HG02973 (cell line): ENCODE results near the gene DYSF.
"Not testable (repeated sequence)": the region's sequence is repeated elsewhere in the genome, so short reads cannot be mapped to it uniquely, and the experiment has no call there.

Experiments
- ATAC-seq: cut with Tn5 transposase; IDR thresholded peaks from one replicate; pipeline ENCODE4 v1.9.1; 2021; ENCODE audit warnings: moderate library complexity; ENCODE audit not compliant: unreplicated experiment

Gene DYSF

GRCh38 chr2:71453404-71454220, at the start of gene DYSF:
TSS of gene DYSF (plus strand) at chr2:71453561.
- no peak for ATAC-seq

GRCh38 chr2:71409611-71410010, 43.8 kb upstream of the DYSF start:
- no peak for ATAC-seq

GRCh38 chr2:71410696-71411095, 42.7 kb upstream of the DYSF start:
- ATAC-seq = no peak

- ATAC-seq = not testable (repeated sequence)
These were observed 36.5 kb upstream of the DYSF start for GRCh38 chr2:71416866-71417265.

DNA sequence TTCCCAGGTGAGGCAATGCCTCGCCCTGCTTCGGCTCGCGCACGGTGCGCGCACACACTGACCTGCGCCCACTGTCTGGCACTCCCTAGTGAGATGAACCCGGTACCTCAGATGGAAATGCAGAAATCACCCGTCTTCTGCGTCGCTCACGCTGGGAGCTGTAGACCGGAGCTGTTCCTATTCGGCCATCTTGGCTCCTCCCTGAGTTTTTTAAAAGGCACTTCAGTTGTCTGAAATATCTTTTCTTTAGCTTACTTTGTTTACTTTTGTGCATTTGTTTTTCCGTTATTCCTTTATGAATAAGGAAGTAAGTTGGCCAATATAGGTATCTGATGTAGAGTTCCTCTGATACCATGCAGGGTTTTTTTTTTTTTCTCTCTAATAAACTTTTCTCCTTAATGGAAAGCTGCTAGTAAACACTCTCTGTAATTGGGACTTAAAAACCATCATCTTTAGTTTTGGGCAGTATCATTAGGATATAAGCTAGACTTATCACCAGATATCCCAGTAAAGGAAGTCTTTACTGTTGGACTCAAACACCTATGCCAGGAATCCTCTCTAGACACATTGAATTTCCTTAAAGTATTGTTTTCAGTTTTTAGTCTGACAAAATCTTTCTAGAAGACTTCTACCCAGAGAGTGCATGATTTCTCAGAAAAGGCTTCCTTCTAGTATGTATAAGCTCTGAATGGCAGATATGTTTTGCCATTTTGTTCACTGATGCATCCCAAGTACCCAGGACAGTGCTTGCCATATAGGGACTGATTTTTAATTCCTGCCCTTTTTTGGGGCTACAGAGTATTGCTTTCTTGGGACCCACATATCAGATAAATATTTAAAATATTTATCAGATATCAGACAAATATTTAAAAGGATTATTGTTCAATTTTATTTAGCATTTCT, 35.8 kb upstream of the DYSF start:
- no peak for ATAC-seq

- no peak for ATAC-seq
These were observed 34.2 kb upstream of the DYSF start for GRCh38 chr2:71419145-71419544.

- no peak for ATAC-seq
These were observed 33.4 kb upstream of the DYSF start for GRCh38 chr2:71419976-71420375.

DNA sequence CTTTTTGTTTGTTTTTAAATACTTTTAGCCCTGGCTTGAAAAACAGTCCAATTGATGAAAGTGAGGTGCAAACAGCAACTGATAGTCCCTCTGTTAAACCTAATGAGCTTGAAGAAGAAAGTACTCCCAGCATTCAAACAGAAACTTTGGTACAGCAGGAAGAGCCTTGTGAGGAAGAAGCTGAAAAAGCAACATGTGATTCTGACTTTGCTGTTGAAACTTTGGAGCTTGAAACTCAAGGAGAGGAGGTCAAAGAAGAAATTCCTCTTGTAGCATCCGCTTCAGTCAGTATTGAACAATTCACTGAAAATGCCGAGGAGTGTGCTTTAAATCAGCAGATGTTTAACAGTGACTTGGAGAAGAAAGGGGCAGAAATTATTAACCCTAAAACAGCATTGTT, 30.6 kb upstream of the DYSF start:
- ATAC-seq = no peak

- no peak for ATAC-seq
These were observed 29.4 kb upstream of the DYSF start for GRCh38 chr2:71423817-71424420.

GRCh38 chr2:71426721-71427120, 26.6 kb upstream of the DYSF start:
- ATAC-seq = no peak

DNA sequence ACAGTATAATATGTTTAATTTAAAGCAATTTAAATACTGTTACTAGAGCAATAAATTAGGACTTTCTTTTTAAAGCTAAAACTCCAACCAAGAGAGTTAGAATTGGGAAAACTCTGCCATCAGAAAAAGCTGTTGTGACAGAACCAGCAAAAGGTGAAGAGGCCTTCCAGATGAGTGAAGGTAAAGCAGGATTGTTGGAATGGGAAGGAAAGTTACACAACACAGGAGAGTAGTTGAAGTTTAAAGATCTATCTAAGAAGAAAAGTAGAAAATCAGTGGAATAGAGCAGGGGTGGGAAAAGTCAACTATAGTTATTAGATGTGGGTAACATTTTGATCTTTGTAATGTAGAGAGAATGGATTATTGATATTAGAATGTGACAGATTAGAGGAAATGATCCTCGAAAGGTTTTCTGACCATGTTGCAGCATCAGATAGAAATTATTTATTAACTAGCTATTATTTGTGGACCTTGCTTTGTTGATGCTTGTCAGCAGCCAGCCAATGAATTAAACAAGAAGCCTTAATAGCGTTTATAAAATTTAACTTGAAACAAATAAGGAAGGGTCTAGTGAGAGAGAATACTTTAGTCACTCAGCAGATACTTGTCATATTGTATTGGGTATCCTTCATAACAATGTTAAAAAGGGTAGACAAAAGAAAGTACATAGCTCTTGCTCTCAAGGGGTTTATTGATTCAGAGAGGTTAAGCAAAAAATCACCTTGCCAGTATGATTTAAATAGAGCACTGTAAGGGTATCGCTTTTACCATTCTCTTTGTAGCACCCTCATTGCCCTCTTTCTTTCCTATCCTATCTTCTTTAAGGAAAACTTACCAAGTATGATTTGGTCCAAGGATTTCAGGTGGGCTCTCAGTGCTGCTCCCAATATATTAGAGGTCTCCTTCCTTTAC, 24.6 kb upstream of the DYSF start:
- ATAC-seq = no peak

- ATAC-seq = not testable (repeated sequence)
These were observed 8.2 kb upstream of the DYSF start for GRCh38 chr2:71445142-71445541.

GRCh38 chr2:71446505-71446904, 6.9 kb upstream of the DYSF start:
- no peak for ATAC-seq

- no peak for ATAC-seq
These were observed 4.0 kb upstream of the DYSF start for GRCh38 chr2:71449343-71449742.

DNA sequence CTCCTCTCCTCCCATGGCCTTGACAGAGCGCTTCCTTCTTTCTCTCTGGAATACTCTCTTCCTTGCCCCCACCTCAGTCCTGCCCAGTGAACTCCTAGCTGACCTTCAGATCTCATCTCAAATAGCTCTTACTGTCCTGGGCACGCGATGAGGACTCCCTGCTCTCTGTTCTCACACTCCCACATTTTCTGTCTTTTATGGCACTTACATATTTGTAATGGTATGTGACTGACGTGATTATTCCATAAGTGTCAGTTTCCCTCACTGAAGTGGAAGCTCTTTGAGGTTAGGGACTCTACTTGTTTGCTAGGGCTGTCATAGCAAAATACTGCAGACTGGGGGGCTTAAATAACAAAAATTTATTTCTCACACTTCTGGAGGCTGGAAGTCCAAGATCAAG, 1.7 kb upstream of the DYSF start:
- ATAC-seq = no peak

DNA sequence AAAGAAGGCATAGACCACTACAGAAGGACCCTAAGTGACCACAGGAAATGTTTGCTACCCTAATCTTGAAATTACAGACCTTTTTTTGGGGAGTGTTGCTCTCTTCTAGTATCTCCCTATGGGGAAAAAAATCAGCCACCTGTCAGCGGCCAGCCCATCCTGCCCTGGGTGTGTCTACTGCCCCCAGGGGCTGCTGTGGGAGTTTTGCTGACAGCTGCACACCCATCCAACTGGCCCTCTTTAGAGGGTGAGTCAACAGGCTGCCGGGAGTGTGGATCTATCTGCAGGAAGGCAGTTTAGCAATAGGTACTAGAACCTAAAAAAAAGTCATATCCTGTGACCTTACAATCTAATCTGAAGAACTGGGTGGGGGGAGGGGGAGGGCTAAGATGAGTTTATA, 796 bp upstream of the DYSF start:
- no peak for ATAC-seq

GRCh38 chr2:71454221-71455010, 1.1 kb downstream of the DYSF start:
- ATAC-seq = no peak

DNA sequence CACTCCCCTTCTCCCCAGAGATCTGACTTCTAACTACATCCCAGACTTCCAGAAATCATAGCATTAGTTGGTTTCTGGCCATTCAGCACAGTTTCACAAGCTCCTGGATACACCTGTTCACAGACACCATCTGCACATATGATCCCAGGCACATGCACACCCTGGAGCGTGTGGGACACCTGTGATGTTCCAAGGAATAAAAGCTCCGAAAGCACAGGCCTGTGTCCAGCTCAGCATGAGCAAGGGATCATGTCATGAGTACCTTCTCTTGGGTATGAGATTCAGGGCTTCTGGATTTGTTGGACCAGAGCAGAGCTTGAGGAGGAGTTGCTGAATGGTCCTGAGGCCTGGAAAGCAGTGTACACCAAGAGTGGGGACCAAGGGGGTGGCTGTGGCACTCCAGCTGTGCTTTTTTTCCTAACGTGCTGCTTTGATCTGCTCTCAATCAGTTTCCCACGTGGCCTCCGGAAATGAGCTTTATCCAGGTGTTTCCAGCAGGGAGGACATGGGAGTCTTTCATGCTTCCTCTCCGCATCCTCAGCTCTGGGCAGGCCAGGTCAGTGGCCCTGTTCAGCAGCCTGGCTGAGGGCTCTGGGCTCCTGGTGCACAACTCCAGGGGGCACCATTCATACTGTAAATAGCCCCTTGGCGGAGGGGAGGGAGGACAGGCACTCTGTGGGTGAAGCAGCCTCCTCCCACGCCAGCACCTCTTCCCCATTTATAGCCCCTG, 1.8 kb downstream of the DYSF start:
- no peak for ATAC-seq
